ENCODE data around the gene EVA1A. TPM values are rescaled to one million over a fixed set of nuclear protein-coding genes. Genes with fewer than 3 reads are reported as not detected.

Gene EVA1A
- total RNA-seq, 1 experiment from 2014 or later = 0.68 TPM

DNA sequence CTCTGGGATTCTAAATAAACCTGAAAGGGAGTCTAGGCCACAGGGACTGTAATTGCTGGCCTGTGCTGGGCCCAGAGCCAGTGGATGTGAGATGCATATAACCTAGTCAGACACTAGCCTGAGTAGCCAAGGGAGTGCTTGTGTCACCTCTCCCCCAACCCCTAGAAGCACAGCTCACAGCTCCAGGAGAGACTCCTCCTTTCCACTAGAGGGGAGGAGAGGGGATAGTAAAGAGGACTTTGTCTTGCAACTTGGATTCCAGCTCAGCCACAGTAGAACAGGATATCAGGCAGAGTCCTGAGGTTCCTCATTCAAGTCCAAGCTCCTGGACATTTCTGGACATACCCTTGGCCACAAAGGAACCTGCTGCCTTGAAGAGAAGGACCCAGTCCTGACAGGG is 18.4 kb upstream of the EVA1A start:
- Mint-ChIP-seq H3K4me1 (no peaks in the 10 kb centered on the region), H3K27me3 (ENCODE audit: low read depth) (peaks cover 1% of the 10 kb centered on the region), H3K4me3 (no peak overlapping the region), H3K27ac (no peak overlapping the region), H3K36me3 (ENCODE audit: insufficient read depth in 1 of 3, low read depth in 3 of 3) (peaks cover 0 to 5% (median 0%) of the 10 kb centered on the region in 3 experiments; a peak in 1 of 7 replicates), H3K9me3 (peaks cover 2 to 3% of the 10 kb centered on the region in 2 experiments; a peak in 1 of 5 replicates)
- Histone ChIP-seq H4K5ac (ENCODE audit: insufficient read length, low read depth, low read length) (no peak overlapping the region), H2BK12ac (ENCODE audit: insufficient read length, low read depth, low read length) (no peak overlapping the region), H4K91ac (ENCODE audit: insufficient read length, low read depth, low read length) (no peak overlapping the region), H3K56ac (ENCODE audit: insufficient read length, low read depth, low read length) (no peak overlapping the region), H3K23ac (ENCODE audit: insufficient read length, low read depth, low read length) (no peak overlapping the region), H3K23me2 (ENCODE audit: insufficient read length, low read depth, low read length, poor library complexity, severe bottlenecking) (no peaks in the 10 kb centered on the region), H3K27ac (ENCODE audit: insufficient read length, low read depth, low read length) (no peak overlapping the region), H3K27me3 (ENCODE audit: insufficient read depth, low read length) (no peaks in the 10 kb centered on the region), H3K79me1 (ENCODE audit: insufficient read depth, low read depth, low read length, poor library complexity, severe bottlenecking) (no peaks in the 10 kb centered on the region), H3K18ac (ENCODE audit: insufficient read length, low read depth, low read length) (no peak overlapping the region), H2BK120ac (ENCODE audit: low read depth, low read length, poor library complexity, severe bottlenecking) (no peak overlapping the region), H4K20me1 (ENCODE audit: control insufficient read depth, insufficient read depth, insufficient read length) (no peaks in the 10 kb centered on the region), H3T11ph (ENCODE audit: low read length) (no peak overlapping the region), H3K9ac (ENCODE audit: extremely low read depth, insufficient read length, low read length) (no peak overlapping the region), H4K8ac (replicated peaks; ENCODE audit: insufficient read length, low read depth, low read length) (no peak overlapping the region), H3K9me3 (ENCODE audit: control insufficient read depth, low read depth, low read length) (no peaks in the 10 kb centered on the region), H3K14ac (ENCODE audit: insufficient read depth, low read length) (no peak overlapping the region), H2BK15ac (ENCODE audit: low read depth, low read length) (no peak overlapping the region), H2AK5ac (ENCODE audit: insufficient read length, low read length) (no peak overlapping the region), H2BK5ac (ENCODE audit: insufficient read length, low read length) (no peak overlapping the region), H3K79me2 (ENCODE audit: insufficient read depth, low read length) (no peaks in the 10 kb centered on the region), H2BK20ac (ENCODE audit: low read depth, low read length, poor library complexity, severe bottlenecking) (no peak overlapping the region), H2AFZ (ENCODE audit: low read length) (no peak overlapping the region), H3K4me1 (ENCODE audit: insufficient read depth, low read length) (no peaks in the 10 kb centered on the region), H3K4me2 (ENCODE audit: insufficient read depth, insufficient read length, low read length) (no peak overlapping the region), H3K4ac (ENCODE audit: low read depth, low read length) (no peak overlapping the region)
- DNase-seq = no peak
- no peak for TF ChIP-seq CTCF (conservative IDR thresholded peaks at IDR 0.05)

Measured in H9 (cell line).